ENCODE measurements around the gene KCNA3.

The KCNA3 gene

DNA sequence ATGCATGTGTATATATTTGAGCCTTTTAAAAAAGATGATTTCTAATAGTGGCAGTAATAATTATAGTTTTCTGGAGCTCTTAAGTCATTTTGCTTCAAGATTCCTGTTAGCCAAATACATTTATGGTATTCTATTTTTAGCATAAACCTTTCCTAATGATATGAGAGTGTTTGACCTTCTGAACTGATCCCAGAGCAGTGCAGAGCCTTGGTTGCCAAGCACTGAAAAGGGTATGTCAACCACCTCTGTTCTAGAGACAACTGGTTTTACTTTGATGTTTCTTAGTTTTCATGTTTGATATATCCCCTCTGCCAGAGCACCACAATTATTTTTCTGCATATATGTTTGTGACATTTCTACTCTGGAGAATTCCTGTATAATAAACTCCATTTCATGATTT lies 15.1 kb upstream of the KCNA3 start:
- ChIA-PET CTCF (interaction anchor here (0.8 kb wide), 1 partner anchor 70 kb away, joined by 3 read pairs; no protein-coding TSS in a partner anchor), POLR2A (no interaction called here)
- H3K4me1 ChIP-seq (ENCODE audit: control insufficient read depth, insufficient read depth, low read length), result no peaks in the 10 kb centered on the region
- TF ChIP-seq ZNF561 (tag by site-specific recombination; IDR thresholded peaks at IDR 0.05; ENCODE audit: borderline replicate concordance) (no peak), BCL11B (tag by site-specific recombination; IDR thresholded peaks at IDR 0.05; ENCODE audit: low read depth) (no peak), KLF9 (tag by site-specific recombination; IDR thresholded peaks at IDR 0.05; ENCODE audit: low read depth) (no peak), ZNF549 (tag by site-specific recombination; IDR thresholded peaks at IDR 0.05) (no peak), OSR2 (tag by site-specific recombination; IDR thresholded peaks at IDR 0.05) (no peak), ZNF785 (tag by site-specific recombination; IDR thresholded peaks at IDR 0.05) (no peak), ZNF514 (tag by site-specific recombination; IDR thresholded peaks at IDR 0.05) (no peak), MZF1 (tag by site-specific recombination; IDR thresholded peaks at IDR 0.05; ENCODE audit: borderline replicate concordance) (no peak), ZNF274 (IDR thresholded peaks at IDR 0.05; ENCODE audit: low read length) (no peak), ZNF274 (tag by site-specific recombination; IDR thresholded peaks at IDR 0.05; ENCODE audit: borderline replicate concordance) (no peak), ZNF391 (tag by site-specific recombination; IDR thresholded peaks at IDR 0.05; ENCODE audit: borderline replicate concordance, low read depth) (no peak), ZSCAN5A (tag by site-specific recombination; IDR thresholded peaks at IDR 0.05) (no peak)
- TF ChIP-seq, protein P1, sequence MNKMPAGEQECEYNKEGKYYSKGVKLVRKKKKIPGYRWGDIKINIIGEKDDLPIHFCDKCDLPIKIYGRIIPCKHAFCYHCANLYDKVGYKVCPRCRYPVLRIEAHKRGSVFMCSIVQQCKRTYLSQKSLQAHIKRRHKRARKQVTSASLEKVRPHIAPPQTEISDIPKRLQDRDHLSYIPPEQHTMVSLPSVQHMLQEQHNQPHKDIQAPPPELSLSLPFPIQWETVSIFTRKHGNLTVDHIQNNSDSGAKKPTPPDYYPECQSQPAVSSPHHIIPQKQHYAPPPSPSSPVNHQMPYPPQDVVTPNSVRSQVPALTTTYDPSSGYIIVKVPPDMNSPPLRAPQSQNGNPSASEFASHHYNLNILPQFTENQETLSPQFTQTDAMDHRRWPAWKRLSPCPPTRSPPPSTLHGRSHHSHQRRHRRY (tag by site-specific recombination; IDR thresholded peaks at IDR 0.05), result no peak
- TF ChIP-seq, protein P2, sequence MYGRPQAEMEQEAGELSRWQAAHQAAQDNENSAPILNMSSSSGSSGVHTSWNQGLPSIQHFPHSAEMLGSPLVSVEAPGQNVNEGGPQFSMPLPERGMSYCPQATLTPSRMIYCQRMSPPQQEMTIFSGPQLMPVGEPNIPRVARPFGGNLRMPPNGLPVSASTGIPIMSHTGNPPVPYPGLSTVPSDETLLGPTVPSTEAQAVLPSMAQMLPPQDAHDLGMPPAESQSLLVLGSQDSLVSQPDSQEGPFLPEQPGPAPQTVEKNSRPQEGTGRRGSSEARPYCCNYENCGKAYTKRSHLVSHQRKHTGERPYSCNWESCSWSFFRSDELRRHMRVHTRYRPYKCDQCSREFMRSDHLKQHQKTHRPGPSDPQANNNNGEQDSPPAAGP (tag by site-specific recombination; IDR thresholded peaks at IDR 0.05), result no peak
- H3K27ac ChIP-seq (ENCODE audit: extremely low read depth, low read depth, low read length), result no peak overlapping the region
- no peaks in the 10 kb centered on the region for H3K9me3 ChIP-seq (ENCODE audit: control insufficient read depth, insufficient read depth, low read depth, low read length)
- H3K4me3 ChIP-seq (ENCODE audit: low read depth, low read length), result no peak overlapping the region
- H3K36me3 ChIP-seq (ENCODE audit: control insufficient read depth in 2 of 2, insufficient read depth in 1 of 2, low read length in 2 of 2), result no peaks in the 10 kb centered on the region

DNA sequence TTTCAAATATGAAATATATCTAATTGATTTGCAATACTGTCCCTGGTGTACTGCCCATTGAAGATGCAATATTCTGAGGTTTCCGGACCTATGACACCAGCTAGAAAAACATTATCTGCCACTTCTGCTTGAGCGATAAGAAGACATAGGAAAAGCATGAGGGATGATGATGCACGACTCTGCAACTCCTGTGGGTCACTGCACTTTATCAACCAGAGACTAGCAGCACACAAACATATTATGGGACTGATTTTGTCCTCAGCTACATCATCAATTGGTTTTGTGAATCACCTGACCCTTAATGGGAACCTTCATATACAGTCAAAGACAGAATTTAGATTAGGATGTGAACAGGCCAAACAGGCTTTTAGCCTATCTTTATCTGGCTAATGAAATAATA lies 13.8 kb upstream of the KCNA3 start:
- no peak overlapping the region for H3K27ac ChIP-seq (ENCODE audit: extremely low read depth, low read depth, low read length)
- ChIA-PET CTCF (interaction anchor here (1.4 to 1.5 kb wide), 2 partner anchors 77 to 92 kb away, joined by 3 to 6 read pairs; no protein-coding TSS in a partner anchor), POLR2A (no interaction called here)
- H3K9me3 ChIP-seq (ENCODE audit: control insufficient read depth, insufficient read depth, low read depth, low read length), result no peaks in the 10 kb centered on the region
- no peaks in the 10 kb centered on the region for H3K36me3 ChIP-seq (ENCODE audit: control insufficient read depth in 2 of 2, insufficient read depth in 1 of 2, low read length in 2 of 2)
- no peaks in the 10 kb centered on the region for H3K4me1 ChIP-seq (ENCODE audit: control insufficient read depth, insufficient read depth, low read length)
- no peak for TF ChIP-seq ZNF132 (tag by site-specific recombination; IDR thresholded peaks at IDR 0.05; ENCODE audit: borderline replicate concordance)
- TF ChIP-seq YY1 (tag by site-specific recombination; IDR thresholded peaks at IDR 0.05), result no peak
- no peak for TF ChIP-seq ZNF830 (tag by site-specific recombination; IDR thresholded peaks at IDR 0.05; ENCODE audit: low read depth)
- TF ChIP-seq, protein P1 (tag by site-specific recombination; IDR thresholded peaks at IDR 0.05), result no peak
- TF ChIP-seq SALL2 (tag by site-specific recombination; IDR thresholded peaks at IDR 0.05; ENCODE audit: borderline replicate concordance), result no peak
- no peak for TF ChIP-seq ZNF394 (tag by site-specific recombination; IDR thresholded peaks at IDR 0.05; ENCODE audit: borderline replicate concordance)
- no peak for TF ChIP-seq ZNF221 (tag by site-specific recombination; IDR thresholded peaks at IDR 0.05; ENCODE audit: borderline replicate concordance)
- no peak for TF ChIP-seq ZNF341 (tag by site-specific recombination; IDR thresholded peaks at IDR 0.05; ENCODE audit: low read depth)
- TF ChIP-seq ZNF184 (tag by site-specific recombination; IDR thresholded peaks at IDR 0.05), result no peak
- TF ChIP-seq ZNF776 (tag by site-specific recombination; IDR thresholded peaks at IDR 0.05; ENCODE audit: borderline replicate concordance), result no peak
- TF ChIP-seq ZNF585B (tag by site-specific recombination; IDR thresholded peaks at IDR 0.05), result no peak
- TF ChIP-seq ZFP41 (tag by site-specific recombination; IDR thresholded peaks at IDR 0.05; ENCODE audit: borderline replicate concordance), result no peak
- TF ChIP-seq BCL11B (tag by site-specific recombination; IDR thresholded peaks at IDR 0.05; ENCODE audit: low read depth), result no peak
- TF ChIP-seq ZNF510 (tag by site-specific recombination; IDR thresholded peaks at IDR 0.05; ENCODE audit: insufficient replicate concordance), result no peak
- no peak for TF ChIP-seq ZNF311 (tag by site-specific recombination; IDR thresholded peaks at IDR 0.05; ENCODE audit: borderline replicate concordance)
- TF ChIP-seq ZNF416 (tag by site-specific recombination; IDR thresholded peaks at IDR 0.05), result no peak
- no peak for TF ChIP-seq ZNF792 (tag by site-specific recombination; IDR thresholded peaks at IDR 0.05)
- no peak overlapping the region for H3K4me3 ChIP-seq (ENCODE audit: low read depth, low read length)
